ENCODE data around the gene VANGL2. TPM values are rescaled to one million over a fixed set of nuclear protein-coding genes. Genes with fewer than 3 reads are reported as not detected.
"Not testable (repeated sequence)": the region's sequence is repeated elsewhere in the genome, so short reads cannot be mapped to it uniquely, and the experiment has no call there.

VANGL2 gene
- total and polyA plus RNA-seq, 11 donors = 0.94 to 3.2 (median 1.9) TPM

DNA sequence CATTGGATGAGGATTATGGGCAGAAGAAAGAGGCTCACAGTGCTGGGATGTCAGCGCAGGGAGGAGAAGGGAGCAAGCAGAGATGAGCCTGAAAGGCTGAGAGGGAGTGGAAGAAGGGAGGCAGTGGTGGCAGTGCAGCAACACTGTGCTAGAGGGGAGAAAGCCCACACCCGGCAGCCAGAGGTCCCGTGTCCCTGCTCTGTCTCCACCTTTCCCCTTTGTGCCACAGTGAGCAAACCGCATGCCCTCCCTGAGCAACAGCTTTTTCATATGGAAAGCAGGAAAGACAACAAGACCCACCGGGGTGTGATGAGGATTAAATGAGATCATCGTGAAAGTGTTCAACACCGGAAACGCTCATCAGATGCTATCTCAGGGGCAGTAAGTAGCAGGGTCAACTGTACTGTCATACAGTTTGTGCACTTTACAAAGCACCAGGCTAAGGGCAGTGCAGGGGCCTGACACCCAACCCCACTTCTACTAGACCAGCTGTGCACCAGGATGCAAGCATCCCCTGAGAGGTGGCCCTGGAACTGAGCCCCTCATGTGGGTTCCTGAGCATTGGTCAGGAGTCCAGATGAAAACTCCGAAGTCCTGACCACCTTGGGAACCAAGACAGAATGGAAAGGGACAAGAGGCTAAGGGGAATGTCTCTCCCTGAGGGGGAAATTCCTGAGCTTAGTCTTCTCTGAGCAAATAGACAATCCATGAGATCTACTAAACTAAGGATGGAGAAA is 24.4 kb upstream of the VANGL2 start:
- peaks cover 0 to 6% (median under 1%) of the 10 kb centered on the region in 9 donors for H3K27me3 ChIP-seq
- TF ChIP-seq, protein P1, sequence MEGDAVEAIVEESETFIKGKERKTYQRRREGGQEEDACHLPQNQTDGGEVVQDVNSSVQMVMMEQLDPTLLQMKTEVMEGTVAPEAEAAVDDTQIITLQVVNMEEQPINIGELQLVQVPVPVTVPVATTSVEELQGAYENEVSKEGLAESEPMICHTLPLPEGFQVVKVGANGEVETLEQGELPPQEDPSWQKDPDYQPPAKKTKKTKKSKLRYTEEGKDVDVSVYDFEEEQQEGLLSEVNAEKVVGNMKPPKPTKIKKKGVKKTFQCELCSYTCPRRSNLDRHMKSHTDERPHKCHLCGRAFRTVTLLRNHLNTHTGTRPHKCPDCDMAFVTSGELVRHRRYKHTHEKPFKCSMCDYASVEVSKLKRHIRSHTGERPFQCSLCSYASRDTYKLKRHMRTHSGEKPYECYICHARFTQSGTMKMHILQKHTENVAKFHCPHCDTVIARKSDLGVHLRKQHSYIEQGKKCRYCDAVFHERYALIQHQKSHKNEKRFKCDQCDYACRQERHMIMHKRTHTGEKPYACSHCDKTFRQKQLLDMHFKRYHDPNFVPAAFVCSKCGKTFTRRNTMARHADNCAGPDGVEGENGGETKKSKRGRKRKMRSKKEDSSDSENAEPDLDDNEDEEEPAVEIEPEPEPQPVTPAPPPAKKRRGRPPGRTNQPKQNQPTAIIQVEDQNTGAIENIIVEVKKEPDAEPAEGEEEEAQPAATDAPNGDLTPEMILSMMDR (IDR thresholded peaks at IDR 0.05) = no peak
- no peak for TF ChIP-seq POLR2A (IDR thresholded peaks at IDR 0.05)
- WGBS, 4 donors = 16 to 21% (median 18%) methylated on average over 9 of the region's 9 CpGs
- intact Hi-C loops (cut with DNase I) = loop anchor here in 8 of 10 donors (2.0 to 10.0 kb wide), 9 partner anchors 181 to 291 kb away; partner anchors contain the start of genes KCNJ9 (in 3 of the 8), CASQ1 (in 2 of the 8) and IGSF8 (in 1 of the 8)
- H3K4me1 ChIP-seq = peaks cover 0 to 23% (median 10%) of the 10 kb centered on the region in 12 donors
- peak overlapping the region in 6 of 12 donors; percentile 11 to 78 (median 42) for H3K27ac ChIP-seq
- peak overlapping the region in 1 of 12 donors; percentile 20 for H3K4me3 ChIP-seq
- DNase-seq (no peak), ATAC-seq (peak in 3 of 4 donors; percentile 17 to 38 (median 27))
- H3K9me3 ChIP-seq = no peaks in the 10 kb centered on the region
- no peaks in the 10 kb centered on the region for H3K36me3 ChIP-seq

DNA sequence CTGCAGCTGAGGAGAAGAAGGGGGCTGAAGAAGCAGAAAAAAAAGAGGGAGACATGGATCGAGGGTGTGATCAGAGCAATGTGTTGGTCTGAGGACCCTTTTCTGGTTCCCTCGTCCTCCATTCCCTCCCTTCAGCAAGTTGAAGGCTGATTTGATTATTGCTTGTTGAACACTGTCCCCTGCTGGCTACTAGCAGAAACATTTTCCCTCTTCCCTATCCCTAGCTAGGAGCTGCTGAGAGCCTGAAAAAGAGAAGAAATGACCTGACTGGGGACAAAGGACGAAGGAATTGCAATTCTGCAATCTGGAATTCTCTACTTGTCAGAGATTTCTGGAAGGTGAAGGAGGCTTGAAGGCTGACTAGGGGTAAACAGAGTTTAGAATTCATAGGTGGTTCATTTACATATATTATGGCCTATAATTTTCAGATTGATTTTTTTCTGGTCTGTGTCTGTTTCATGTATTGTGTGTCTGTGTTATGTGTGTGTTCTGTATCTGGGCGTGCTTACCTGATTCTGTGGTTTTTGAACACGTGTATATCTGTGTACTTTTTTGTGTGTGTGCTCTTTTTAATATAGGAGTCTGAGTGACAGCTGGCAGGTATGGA is 23.7 kb upstream of the VANGL2 start:
- WGBS, 4 donors = 5 to 15% (median 12%) methylated on average over 5 of the region's 5 CpGs
- no peak for TF ChIP-seq POLR2A (IDR thresholded peaks at IDR 0.05)
- TF ChIP-seq, protein P1 (IDR thresholded peaks at IDR 0.05) = peak; percentile 68 to 95 (median 88)
- Histone ChIP-seq H3K4me1 (peaks cover 0 to 23% (median 10%) of the 10 kb centered on the region in 12 donors), H3K9me3 (no peaks in the 10 kb centered on the region), H3K4me3 (peak overlapping the region in 1 of 12 donors; percentile 20), H3K27me3 (peaks cover 0 to 3% (median 0%) of the 10 kb centered on the region in 9 donors), H3K27ac (peak overlapping the region in 4 of 12 donors; percentile 11 to 42 (median 40)), H3K36me3 (no peaks in the 10 kb centered on the region)
- DNase-seq (no peak), ATAC-seq (peak; percentile 56 to 86 (median 80))
- intact Hi-C loops (cut with DNase I) = loop anchor here in 8 of 10 donors (2.0 to 10.0 kb wide), 8 partner anchors 182 to 292 kb away; partner anchors contain the start of genes KCNJ9 (in 3 of the 8), CASQ1 (in 2 of the 8) and IGSF8 (in 1 of the 8)

DNA sequence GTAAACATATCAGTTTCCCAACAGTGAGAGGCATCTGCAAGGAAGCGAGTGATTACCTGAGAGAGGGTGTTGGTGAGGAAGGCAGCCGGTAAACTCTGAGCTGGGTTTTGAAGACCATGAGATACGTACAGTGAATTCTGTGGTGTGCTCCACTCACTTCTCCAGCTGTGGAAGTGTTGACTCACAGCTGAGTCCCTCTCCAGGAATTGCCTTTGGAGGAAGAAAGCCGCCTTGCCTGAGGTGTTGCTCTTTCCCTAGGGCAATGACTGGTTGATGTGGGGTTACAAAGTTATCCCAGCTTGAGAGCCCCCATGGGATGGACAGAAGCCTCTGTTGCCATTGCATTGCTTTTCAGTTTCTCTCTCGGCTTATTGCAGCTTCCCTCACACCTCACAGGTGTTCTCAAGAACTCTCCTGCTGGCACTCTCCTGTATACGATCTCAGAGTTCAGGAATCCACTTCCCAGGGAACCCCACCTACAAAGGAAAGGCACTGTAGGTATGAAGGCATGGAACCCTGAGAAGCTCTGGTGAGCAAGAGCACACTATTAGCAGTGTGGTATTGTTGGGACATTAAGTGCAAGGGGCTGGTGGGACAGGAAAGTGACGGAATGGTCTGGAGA is 22.7 kb upstream of the VANGL2 start:
- Histone ChIP-seq H3K27me3 (no peaks in the 10 kb centered on the region), H3K9me3 (no peaks in the 10 kb centered on the region), H3K36me3 (no peaks in the 10 kb centered on the region), H3K4me1 (peaks cover 0 to 23% (median 10%) of the 10 kb centered on the region in 12 donors), H3K27ac (no peak overlapping the region), H3K4me3 (no peak overlapping the region)
- intact Hi-C loops (cut with DNase I) = loop anchor here in 8 of 10 donors (2.0 to 10.0 kb wide), 8 partner anchors 183 to 293 kb away; partner anchors contain the start of genes KCNJ9 (in 3 of the 8), CASQ1 (in 2 of the 8) and IGSF8 (in 1 of the 8)
- ATAC-seq (no peak), DNase-seq (no peak)
- TF ChIP-seq, protein P1 (IDR thresholded peaks at IDR 0.05) = no peak
- TF ChIP-seq POLR2A (IDR thresholded peaks at IDR 0.05) = no peak
- WGBS, 4 donors = 70 to 85% (median 77%) methylated on average over 7 of the region's 7 CpGs

DNA sequence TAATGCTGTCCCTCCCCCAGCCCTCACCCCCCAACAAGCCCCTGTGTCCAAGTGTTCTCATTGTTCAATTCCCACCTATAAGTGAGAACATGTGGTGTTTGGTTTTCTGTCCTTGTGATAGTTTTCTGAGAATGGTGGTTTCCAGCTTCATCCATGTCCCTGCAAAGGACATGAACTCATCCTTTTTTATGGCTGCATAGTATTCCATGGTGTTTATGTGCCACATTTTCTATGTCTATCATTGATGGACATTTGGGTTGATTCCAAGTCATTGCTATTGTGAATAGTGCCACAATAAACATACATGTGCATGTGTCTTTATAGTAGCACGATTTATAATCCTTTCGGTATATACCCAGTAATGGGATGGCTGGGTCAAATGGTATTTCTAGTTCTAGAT is 15.6 kb upstream of the VANGL2 start:
- H3K36me3 ChIP-seq; H3K27me3 ChIP-seq; H3K9me3 ChIP-seq; H3K4me1 ChIP-seq; H3K27ac ChIP-seq; ATAC-seq; intact Hi-C loops (cut with DNase I); DNase-seq; H3K4me3 ChIP-seq: not testable (repeated sequence)
- WGBS, 4 donors = 96 to 100% (median 97%) methylated on average over 2 of the region's 2 CpGs

DNA sequence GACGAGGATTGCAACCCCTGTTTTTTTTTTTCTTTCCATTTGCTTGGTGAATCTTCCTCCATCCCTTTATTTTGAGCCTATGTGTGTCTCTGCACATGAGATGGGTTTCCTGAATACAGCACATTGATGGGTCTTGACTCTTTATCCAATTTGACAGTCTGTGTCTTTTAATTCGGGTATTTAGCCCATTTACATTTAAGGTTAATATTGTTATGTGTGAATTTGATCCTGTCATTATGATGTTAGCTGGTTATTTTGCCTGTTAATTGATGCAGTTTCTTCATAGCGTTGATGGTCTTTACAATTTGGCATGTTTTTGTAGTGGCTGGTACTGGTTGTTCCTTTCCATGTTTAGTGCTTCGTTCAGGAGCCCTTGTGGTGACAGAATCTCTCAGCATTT is 12.0 kb upstream of the VANGL2 start:
- H3K36me3 ChIP-seq; H3K9me3 ChIP-seq; H3K4me3 ChIP-seq; H3K4me1 ChIP-seq; H3K27ac ChIP-seq; intact Hi-C loops (cut with DNase I); ATAC-seq; DNase-seq; H3K27me3 ChIP-seq: not testable (repeated sequence)
- WGBS, 4 donors = 67 to 78% (median 76%) methylated on average over 4 of the region's 4 CpGs
